ENCODE measurements around the gene SLC9A9. TPM values are rescaled to one million over a fixed set of nuclear protein-coding genes. Genes with fewer than 3 reads are reported as not detected.

SLC9A9 gene
- total and polyA plus RNA-seq, 10 of the 15 experiments (the other 5 are each of a cell fraction or from before 2014, with no cell fraction given): 3.5 to 14.2 (median 9.3) TPM

GRCh38 chr3:143830063-143830462, 18.2 kb downstream of the SLC9A9 start:
- Histone ChIP-seq H3K27me3 (replicated peaks in 1 of 2; ENCODE audit: control insufficient read depth in 2 of 2, insufficient read depth in 2 of 2, low read length in 1 of 2) (no peaks in the 10 kb centered on the region), H3K79me2 (ENCODE audit: control insufficient read depth, insufficient read depth, low read length) (no peaks in the 10 kb centered on the region; the same call in none of the 2 replicates), H3K36me3 (ENCODE audit: control insufficient read depth in 2 of 2, insufficient read depth in 2 of 2, low read length in 1 of 2) (no peaks in the 10 kb centered on the region), H3K4me1 (ENCODE audit: control insufficient read depth, insufficient read depth, low read length) (peaks cover 19% of the 10 kb centered on the region), H3K9ac (ENCODE audit: control insufficient read depth, insufficient read depth, low read length) (no peak overlapping the region), H3K27ac (ENCODE audit: control insufficient read depth, insufficient read depth) (no peak overlapping the region), H3K4me2 (ENCODE audit: control insufficient read depth, insufficient read depth) (no peak overlapping the region), H2AFZ (ENCODE audit: control insufficient read depth, low read depth, low read length) (no peak overlapping the region), H3K9me3 (replicated peaks; ENCODE audit: control insufficient read depth, insufficient read depth, low read length) (peaks cover 2% of the 10 kb centered on the region; the same call in 2 of the 3 replicates), H3K4me3 (no peak overlapping the region), H4K20me1 (ENCODE audit: control insufficient read depth, insufficient read depth) (no peaks in the 10 kb centered on the region)
- ChIA-PET CTCF (interaction anchor here (1.1 kb wide), 1 partner anchor 33 kb away, joined by 3 read pairs; no protein-coding TSS in a partner anchor), RAD21 (ENCODE audit: unreplicated experiment) (no interaction called here), SMC1A (ENCODE audit: uncharacterized antibody, unreplicated experiment) (interaction anchor here (1.0 kb wide), 2 partner anchors 10 to 55 kb away, joined by 3 read pairs; no protein-coding TSS in a partner anchor), POLR2A (no interaction called here)
- intact Hi-C loops (cut with micrococcal nuclease; ENCODE audit: unreplicated experiment): loop anchor here (5.0 kb wide), 1 partner anchor 53 kb away; no protein-coding TSS in a partner anchor
- no TSS peak for BruUV-seq (replicated peaks)
- 38% methylated on average over 2 of the region's 2 CpGs for WGBS (ENCODE audit: insufficient coverage, insufficient replicate concordance, low lambda C conversion rate, missing lambda C conversion rate)
- no peak for ATAC-seq
- no peak for FAIRE-seq
- DNase-seq (ENCODE audit: low read depth, low spot score): no peak
- in situ Hi-C loops (cut with MboI): no loop called here
- TF ChIP-seq, protein P1, sequence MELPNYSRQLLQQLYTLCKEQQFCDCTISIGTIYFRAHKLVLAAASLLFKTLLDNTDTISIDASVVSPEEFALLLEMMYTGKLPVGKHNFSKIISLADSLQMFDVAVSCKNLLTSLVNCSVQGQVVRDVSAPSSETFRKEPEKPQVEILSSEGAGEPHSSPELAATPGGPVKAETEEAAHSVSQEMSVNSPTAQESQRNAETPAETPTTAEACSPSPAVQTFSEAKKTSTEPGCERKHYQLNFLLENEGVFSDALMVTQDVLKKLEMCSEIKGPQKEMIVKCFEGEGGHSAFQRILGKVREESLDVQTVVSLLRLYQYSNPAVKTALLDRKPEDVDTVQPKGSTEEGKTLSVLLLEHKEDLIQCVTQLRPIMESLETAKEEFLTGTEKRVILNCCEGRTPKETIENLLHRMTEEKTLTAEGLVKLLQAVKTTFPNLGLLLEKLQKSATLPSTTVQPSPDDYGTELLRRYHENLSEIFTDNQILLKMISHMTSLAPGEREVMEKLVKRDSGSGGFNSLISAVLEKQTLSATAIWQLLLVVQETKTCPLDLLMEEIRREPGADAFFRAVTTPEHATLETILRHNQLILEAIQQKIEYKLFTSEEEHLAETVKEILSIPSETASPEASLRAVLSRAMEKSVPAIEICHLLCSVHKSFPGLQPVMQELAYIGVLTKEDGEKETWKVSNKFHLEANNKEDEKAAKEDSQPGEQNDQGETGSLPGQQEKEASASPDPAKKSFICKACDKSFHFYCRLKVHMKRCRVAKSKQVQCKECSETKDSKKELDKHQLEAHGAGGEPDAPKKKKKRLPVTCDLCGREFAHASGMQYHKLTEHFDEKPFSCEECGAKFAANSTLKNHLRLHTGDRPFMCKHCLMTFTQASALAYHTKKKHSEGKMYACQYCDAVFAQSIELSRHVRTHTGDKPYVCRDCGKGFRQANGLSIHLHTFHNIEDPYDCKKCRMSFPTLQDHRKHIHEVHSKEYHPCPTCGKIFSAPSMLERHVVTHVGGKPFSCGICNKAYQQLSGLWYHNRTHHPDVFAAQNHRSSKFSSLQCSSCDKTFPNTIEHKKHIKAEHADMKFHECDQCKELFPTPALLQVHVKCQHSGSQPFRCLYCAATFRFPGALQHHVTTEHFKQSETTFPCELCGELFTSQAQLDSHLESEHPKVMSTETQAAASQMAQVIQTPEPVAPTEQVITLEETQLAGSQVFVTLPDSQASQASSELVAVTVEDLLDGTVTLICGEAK (IDR thresholded peaks at IDR 0.05; ENCODE audit: borderline replicate concordance): no peak
- TF ChIP-seq BRCA1 (IDR thresholded peaks at IDR 0.05; ENCODE audit: low read depth, low read length): no peak
- TF ChIP-seq ZNF622 (IDR thresholded peaks at IDR 0.05): no peak
- TF ChIP-seq NFXL1 (IDR thresholded peaks at IDR 0.05; ENCODE audit: borderline replicate concordance): no peak
- no peak for TF ChIP-seq BMI1 (IDR thresholded peaks at IDR 0.05; ENCODE audit: borderline replicate concordance)
- TF ChIP-seq POLR2AphosphoS2 (IDR thresholded peaks at IDR 0.05; ENCODE audit: low read depth, low read length): no peak
- TF ChIP-seq HDAC2 (IDR thresholded peaks at IDR 0.05): no peak
- TF ChIP-seq SUZ12 (IDR thresholded peaks at IDR 0.05; ENCODE audit: unreplicated experiment): no peak
- no peak for TF ChIP-seq NR2C2 (IDR thresholded peaks at IDR 0.05; ENCODE audit: borderline replicate concordance, control insufficient read depth, insufficient read length, low read depth)
- no peak for TF ChIP-seq MTA2 (IDR thresholded peaks at IDR 0.05; ENCODE audit: low read depth)
- TF ChIP-seq TCF7 (IDR thresholded peaks at IDR 0.05; ENCODE audit: borderline replicate concordance): no peak
- TF ChIP-seq NBN (IDR thresholded peaks at IDR 0.05): no peak
- TF ChIP-seq ZNF274 (IDR thresholded peaks at IDR 0.05; ENCODE audit: insufficient read depth, insufficient read length): no peak
- no peak for TF ChIP-seq ZNF207 (IDR thresholded peaks at IDR 0.05; ENCODE audit: borderline replicate concordance)
- no peak for TF ChIP-seq ZZZ3 (IDR thresholded peaks at IDR 0.05; ENCODE audit: control insufficient read depth, insufficient read length, low read depth)
- TF ChIP-seq PAX5 (IDR thresholded peaks at IDR 0.05; ENCODE audit: borderline replicate concordance, low read depth, low read length): no peak
- no peak for TF ChIP-seq FOXM1 (IDR thresholded peaks at IDR 0.05; ENCODE audit: low read depth, low read length)
- no peak for TF ChIP-seq CUX1 (IDR thresholded peaks at IDR 0.05; ENCODE audit: insufficient replicate concordance, low read depth, low read length)
